ENCODE data around the gene ZNF417.
"Not testable (repeated sequence)": the region's sequence is repeated elsewhere in the genome, so short reads cannot be mapped to it uniquely, and the experiment has no call there.

The ZNF417 gene

DNA sequence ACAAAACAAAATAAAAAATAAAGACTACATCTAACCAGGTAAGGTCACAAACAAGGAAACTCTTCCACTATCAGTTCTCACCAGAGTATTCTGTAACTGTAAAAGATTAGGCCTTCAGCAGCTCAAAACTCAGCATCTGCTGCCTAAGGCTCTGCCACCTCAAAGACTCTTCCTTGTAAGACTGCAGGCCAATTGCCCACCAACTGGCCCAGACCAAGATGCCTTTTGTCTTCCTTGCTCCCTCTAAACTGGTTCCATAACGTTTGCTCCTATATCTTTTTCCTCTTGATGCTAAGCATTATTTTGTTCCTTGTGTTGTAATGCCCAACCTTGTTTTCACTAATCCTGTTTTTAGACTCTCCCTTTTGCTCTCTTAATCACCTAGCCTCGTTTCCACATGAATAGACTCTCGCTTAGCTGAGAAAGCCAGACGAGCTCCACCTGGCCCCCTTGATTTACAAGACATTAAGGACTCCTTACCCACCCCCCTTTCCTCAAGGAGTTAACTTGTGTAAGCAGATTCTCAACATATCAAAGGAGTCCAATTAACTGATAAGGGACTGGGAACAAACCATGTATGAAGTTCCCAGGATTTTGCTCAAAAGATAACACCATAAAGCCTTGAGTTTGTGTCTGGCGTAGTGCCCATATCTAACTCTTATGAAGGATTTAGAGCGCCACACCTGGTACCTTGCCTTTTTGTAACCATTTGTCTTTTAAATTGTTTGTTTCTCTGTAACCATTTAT is 29.0 kb downstream of the ZNF417 start:
- no peak for DNase-seq

GRCh38 chr19:57886046-57886445 is 30.3 kb downstream of the ZNF417 start:
- DNase-seq = no peak

- not testable (repeated sequence) for DNase-seq
Measured at GRCh38 chr19:57873883-57874799, 42.3 kb downstream of the ZNF417 start.

GRCh38 chr19:57872450-57872849 is 43.9 kb downstream of the ZNF417 start:
- no peak for DNase-seq

GRCh38 chr19:57870225-57870624 is 46.2 kb downstream of the ZNF417 start:
- DNase-seq = no peak

- not testable (repeated sequence) for DNase-seq
Measured at GRCh38 chr19:57869655-57870054, 46.7 kb downstream of the ZNF417 start.

- DNase-seq = no peak
Measured at GRCh38 chr19:57867868-57868492, 48.4 kb downstream of the ZNF417 start.

Measured in fibroblast of skin of abdomen (primary cell).